HL-60 (cell line): ENCODE data around the gene ELP4.

Source experiments
- DNase-seq, 2 experiments: peaks; one replicate each; pipeline ENCODE4 v3.0.0-alpha.2; 2010 to 2020; ENCODE audit warnings: low read depth in 1 of 2, low spot score in 1 of 2
- H3K27ac ChIP-seq: fragments of 250-450 bp; sonication (Bioruptor Pico); replicated peaks from 2 replicates; pipeline ENCODE4 v1.5.1; 2020; ENCODE audit warnings: mild to moderate bottlenecking, moderate library complexity
- H3K27me3 ChIP-seq: fragments of 250-450 bp; sonication (Bioruptor Pico); 2 replicates; pipeline ENCODE4 v1.5.1; 2021; ENCODE audit warnings: mild to moderate bottlenecking, moderate library complexity; ENCODE audit not compliant: insufficient read depth, poor library complexity, severe bottlenecking
- H3K4me3 ChIP-seq: replicated peaks from 2 replicates; pipeline ENCODE4 v1.5.1; 2011; ENCODE audit warnings: mild to moderate bottlenecking, control low read depth, low read length; ENCODE audit not compliant: insufficient read depth
- GABPA ChIP-seq: IDR thresholded peaks from 2 replicates; pipeline ENCODE4 v1.6.1; 2012; ENCODE audit warnings: low read depth
- POLR2AphosphoS5 ChIP-seq: IDR thresholded peaks from 2 replicates; pipeline ENCODE4 v1.6.1; 2012; ENCODE audit warnings: low read depth
- SPI1 ChIP-seq: IDR thresholded peaks from 2 replicates; pipeline ENCODE4 v1.6.1; 2012; ENCODE audit warnings: low read depth, mild to moderate bottlenecking, borderline replicate concordance
- TF ChIP-seq, protein P1 (sequence below): IDR thresholded peaks from one replicate; pipeline ENCODE4 v1.5.1; 2011; ENCODE audit warnings: low read length, control low read depth, inconsistent platforms; ENCODE audit not compliant: insufficient read depth
- TF ChIP-seq, protein P2 (sequence below): IDR thresholded peaks from 2 replicates; pipeline ENCODE4 v1.6.1; 2012; ENCODE audit warnings: low read depth; ENCODE audit not compliant: insufficient replicate concordance

The ELP4 gene

DNA sequence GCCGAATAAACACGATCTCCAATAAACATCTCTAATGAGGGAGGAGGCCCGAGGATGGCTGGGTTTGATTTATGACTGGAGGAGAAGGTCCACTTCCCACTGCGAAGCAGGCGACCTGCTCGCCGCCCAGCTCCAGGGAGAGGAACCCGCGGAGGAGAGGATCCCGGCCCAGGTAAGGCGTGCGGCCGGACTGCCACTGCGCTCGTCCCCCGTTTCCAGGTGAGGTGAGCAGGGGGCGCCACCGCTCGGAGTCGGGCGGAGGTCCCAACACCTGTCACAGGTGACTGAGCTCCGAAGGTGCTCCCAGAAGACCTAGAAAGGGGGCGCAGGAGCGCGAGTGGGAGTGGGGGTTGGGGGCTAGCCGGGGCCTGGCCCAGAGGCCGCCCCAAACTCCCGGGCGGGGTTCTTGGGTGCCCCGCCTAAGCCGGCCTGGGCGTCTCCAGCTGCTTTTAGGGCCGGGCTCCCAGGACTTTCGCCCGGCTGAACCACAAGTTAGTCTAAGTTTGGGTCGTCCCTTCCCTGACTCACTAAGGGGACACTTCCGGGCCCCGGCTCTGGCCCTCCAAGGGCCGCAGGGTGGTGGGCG is 307.0 kb downstream of the ELP4 start:
- H3K27ac ChIP-seq = no peak overlapping the region
- TF ChIP-seq GABPA (no peak), POLR2AphosphoS5 (no peak), SPI1 (no peak)
- TF ChIP-seq, protein P1, sequence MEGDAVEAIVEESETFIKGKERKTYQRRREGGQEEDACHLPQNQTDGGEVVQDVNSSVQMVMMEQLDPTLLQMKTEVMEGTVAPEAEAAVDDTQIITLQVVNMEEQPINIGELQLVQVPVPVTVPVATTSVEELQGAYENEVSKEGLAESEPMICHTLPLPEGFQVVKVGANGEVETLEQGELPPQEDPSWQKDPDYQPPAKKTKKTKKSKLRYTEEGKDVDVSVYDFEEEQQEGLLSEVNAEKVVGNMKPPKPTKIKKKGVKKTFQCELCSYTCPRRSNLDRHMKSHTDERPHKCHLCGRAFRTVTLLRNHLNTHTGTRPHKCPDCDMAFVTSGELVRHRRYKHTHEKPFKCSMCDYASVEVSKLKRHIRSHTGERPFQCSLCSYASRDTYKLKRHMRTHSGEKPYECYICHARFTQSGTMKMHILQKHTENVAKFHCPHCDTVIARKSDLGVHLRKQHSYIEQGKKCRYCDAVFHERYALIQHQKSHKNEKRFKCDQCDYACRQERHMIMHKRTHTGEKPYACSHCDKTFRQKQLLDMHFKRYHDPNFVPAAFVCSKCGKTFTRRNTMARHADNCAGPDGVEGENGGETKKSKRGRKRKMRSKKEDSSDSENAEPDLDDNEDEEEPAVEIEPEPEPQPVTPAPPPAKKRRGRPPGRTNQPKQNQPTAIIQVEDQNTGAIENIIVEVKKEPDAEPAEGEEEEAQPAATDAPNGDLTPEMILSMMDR = no peak
- TF ChIP-seq, protein P2, sequence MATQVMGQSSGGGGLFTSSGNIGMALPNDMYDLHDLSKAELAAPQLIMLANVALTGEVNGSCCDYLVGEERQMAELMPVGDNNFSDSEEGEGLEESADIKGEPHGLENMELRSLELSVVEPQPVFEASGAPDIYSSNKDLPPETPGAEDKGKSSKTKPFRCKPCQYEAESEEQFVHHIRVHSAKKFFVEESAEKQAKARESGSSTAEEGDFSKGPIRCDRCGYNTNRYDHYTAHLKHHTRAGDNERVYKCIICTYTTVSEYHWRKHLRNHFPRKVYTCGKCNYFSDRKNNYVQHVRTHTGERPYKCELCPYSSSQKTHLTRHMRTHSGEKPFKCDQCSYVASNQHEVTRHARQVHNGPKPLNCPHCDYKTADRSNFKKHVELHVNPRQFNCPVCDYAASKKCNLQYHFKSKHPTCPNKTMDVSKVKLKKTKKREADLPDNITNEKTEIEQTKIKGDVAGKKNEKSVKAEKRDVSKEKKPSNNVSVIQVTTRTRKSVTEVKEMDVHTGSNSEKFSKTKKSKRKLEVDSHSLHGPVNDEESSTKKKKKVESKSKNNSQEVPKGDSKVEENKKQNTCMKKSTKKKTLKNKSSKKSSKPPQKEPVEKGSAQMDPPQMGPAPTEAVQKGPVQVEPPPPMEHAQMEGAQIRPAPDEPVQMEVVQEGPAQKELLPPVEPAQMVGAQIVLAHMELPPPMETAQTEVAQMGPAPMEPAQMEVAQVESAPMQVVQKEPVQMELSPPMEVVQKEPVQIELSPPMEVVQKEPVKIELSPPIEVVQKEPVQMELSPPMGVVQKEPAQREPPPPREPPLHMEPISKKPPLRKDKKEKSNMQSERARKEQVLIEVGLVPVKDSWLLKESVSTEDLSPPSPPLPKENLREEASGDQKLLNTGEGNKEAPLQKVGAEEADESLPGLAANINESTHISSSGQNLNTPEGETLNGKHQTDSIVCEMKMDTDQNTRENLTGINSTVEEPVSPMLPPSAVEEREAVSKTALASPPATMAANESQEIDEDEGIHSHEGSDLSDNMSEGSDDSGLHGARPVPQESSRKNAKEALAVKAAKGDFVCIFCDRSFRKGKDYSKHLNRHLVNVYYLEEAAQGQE = no peak
- H3K27me3 ChIP-seq = peaks cover 96% of the 10 kb centered on the region
- no peak for DNase-seq
- H3K4me3 ChIP-seq = no peak overlapping the region

GRCh38 chr11:31817054-31817620 is 307.6 kb downstream of the ELP4 start:
- Histone ChIP-seq H3K27me3 (peaks cover 96% of the 10 kb centered on the region), H3K27ac (no peak overlapping the region), H3K4me3 (no peak overlapping the region)
- TF ChIP-seq GABPA (no peak), POLR2AphosphoS5 (no peak), SPI1 (no peak)
- TF ChIP-seq, protein P1 = no peak
- TF ChIP-seq, protein P2 = no peak
- peak in 1 of 2 experiments; percentile 20 for DNase-seq

GRCh38 chr11:31817621-31818424 is 308.3 kb downstream of the ELP4 start:
- TF ChIP-seq, protein P1 = no peak
- TF ChIP-seq, protein P2 = no peak
- H3K4me3 ChIP-seq = no peak overlapping the region

More at GRCh38 chr11:31817621-31818424, 308.3 kb downstream of the ELP4 start:
- peaks cover 95% of the 10 kb centered on the region for H3K27me3 ChIP-seq
- no peak for DNase-seq
- no peak overlapping the region for H3K27ac ChIP-seq
